H9 (cell line): ENCODE results near the gene AGMAT. TPM values are rescaled to one million over a fixed set of nuclear protein-coding genes. Genes with fewer than 3 reads are reported as not detected.

Experiments
- DNase-seq: peaks from one replicate; pipeline ENCODE4 v3.0.0-alpha.2; 2017
- H2AFZ ChIP-seq: one replicate; pipeline ENCODE4 v1.6.1; 2013; ENCODE audit warnings: mild to moderate bottlenecking, low read length, control low read depth, moderate library complexity
- H2AK5ac ChIP-seq: 2 replicates; pipeline ENCODE4 v1.6.1; 2013; ENCODE audit warnings: low read length, control low read depth, mixed read lengths; ENCODE audit not compliant: insufficient read length
- H2BK120ac ChIP-seq: one replicate; pipeline ENCODE4 v1.6.1; 2013; ENCODE audit warnings: low read depth, mild to moderate bottlenecking, low read length, control low read depth, inconsistent platforms; ENCODE audit not compliant: poor library complexity, severe bottlenecking
- H2BK12ac ChIP-seq: 2 replicates; pipeline ENCODE4 v1.6.1; 2013; ENCODE audit warnings: low read length, control low read depth, mixed read lengths, low read depth; ENCODE audit not compliant: insufficient read length
- H2BK15ac ChIP-seq: 2 replicates; pipeline ENCODE4 v1.6.1; 2013; ENCODE audit warnings: low read depth, low read length, control low read depth
- H2BK20ac ChIP-seq: one replicate; pipeline ENCODE4 v1.6.1; 2013; ENCODE audit warnings: low read depth, mild to moderate bottlenecking, low read length, control low read depth, inconsistent platforms; ENCODE audit not compliant: poor library complexity, severe bottlenecking
- H2BK5ac ChIP-seq: 2 replicates; pipeline ENCODE4 v1.6.1; 2013; ENCODE audit warnings: low read length, control low read depth, mixed read lengths; ENCODE audit not compliant: insufficient read length
- H3K14ac ChIP-seq: 2 replicates; pipeline ENCODE4 v1.6.1; 2013; ENCODE audit warnings: low read length, control low read depth; ENCODE audit not compliant: insufficient read depth
- H3K18ac ChIP-seq: 2 replicates; pipeline ENCODE4 v1.6.1; 2013; ENCODE audit warnings: low read depth, mild to moderate bottlenecking, mixed read lengths, low read length, control low read depth; ENCODE audit not compliant: insufficient read length
- H3K23ac ChIP-seq: 2 replicates; pipeline ENCODE4 v1.6.1; 2013; ENCODE audit warnings: low read length, control low read depth, mixed read lengths, low read depth; ENCODE audit not compliant: insufficient read length
- H3K23me2 ChIP-seq: 2 replicates; pipeline ENCODE4 v1.6.1; 2013; ENCODE audit warnings: low read depth, mild to moderate bottlenecking, mixed read lengths, low read length, control low read depth; ENCODE audit not compliant: insufficient read length, poor library complexity, severe bottlenecking
- H3K27ac ChIP-seq: 2 replicates; pipeline ENCODE4 v1.5.1; 2013; ENCODE audit warnings: low read length, control low read depth, mixed read lengths, low read depth; ENCODE audit not compliant: insufficient read length
- H3K27me3 ChIP-seq: 2 replicates; pipeline ENCODE4 v1.6.1; 2013; ENCODE audit warnings: low read length, control low read depth, inconsistent platforms; ENCODE audit not compliant: insufficient read depth
- H3K4ac ChIP-seq: 2 replicates; pipeline ENCODE4 v1.6.1; 2013; ENCODE audit warnings: low read depth, mild to moderate bottlenecking, control low read depth, inconsistent platforms, low read length, moderate library complexity
- H3K4me1 ChIP-seq: 2 replicates; pipeline ENCODE4 v1.6.1; 2013; ENCODE audit warnings: low read length, control low read depth, inconsistent platforms; ENCODE audit not compliant: insufficient read depth
- H3K4me2 ChIP-seq: 2 replicates; pipeline ENCODE4 v1.6.1; 2013; ENCODE audit warnings: low read length, control low read depth, mixed read lengths; ENCODE audit not compliant: insufficient read length, insufficient read depth
- H3K56ac ChIP-seq: 2 replicates; pipeline ENCODE4 v1.6.1; 2013; ENCODE audit warnings: low read depth, mild to moderate bottlenecking, mixed read lengths, low read length, control low read depth; ENCODE audit not compliant: insufficient read length
- H3K79me1 ChIP-seq: 2 replicates; pipeline ENCODE4 v1.6.1; 2013; ENCODE audit warnings: low read depth, mild to moderate bottlenecking, moderate library complexity, low read length, control low read depth, inconsistent platforms; ENCODE audit not compliant: insufficient read depth, poor library complexity, severe bottlenecking
- H3K79me2 ChIP-seq: 2 replicates; pipeline ENCODE4 v1.6.1; 2013; ENCODE audit warnings: low read length, control low read depth, inconsistent platforms; ENCODE audit not compliant: insufficient read depth
- H3K9ac ChIP-seq: 2 replicates; pipeline ENCODE4 v1.6.1; 2013; ENCODE audit warnings: low read length, control low read depth, mixed read lengths; ENCODE audit not compliant: insufficient read length; ENCODE audit errors: extremely low read depth
- H3K9me3 ChIP-seq: one replicate; pipeline ENCODE4 v1.6.1; 2013; ENCODE audit warnings: low read depth, low read length, inconsistent platforms; ENCODE audit not compliant: control insufficient read depth
- H3T11ph ChIP-seq: one replicate; pipeline ENCODE4 v1.6.1; 2013; ENCODE audit warnings: mild to moderate bottlenecking, low read length, control low read depth, inconsistent platforms
- H4K20me1 ChIP-seq: one replicate; pipeline ENCODE4 v1.6.1; 2013; ENCODE audit not compliant: control insufficient read depth, insufficient read length, insufficient read depth
- H4K5ac ChIP-seq: 2 replicates; pipeline ENCODE4 v1.6.1; 2013; ENCODE audit warnings: low read depth, mild to moderate bottlenecking, mixed read lengths, low read length, control low read depth; ENCODE audit not compliant: insufficient read length
- H4K8ac ChIP-seq: replicated peaks from 2 replicates; pipeline ENCODE4 v1.6.1; 2013; ENCODE audit warnings: low read length, control low read depth, mixed read lengths, low read depth; ENCODE audit not compliant: insufficient read length
- H4K91ac ChIP-seq: 2 replicates; pipeline ENCODE4 v1.6.1; 2013; ENCODE audit warnings: low read depth, mild to moderate bottlenecking, moderate library complexity, mixed read lengths, low read length, control low read depth; ENCODE audit not compliant: insufficient read length
- H3K27ac Mint-ChIP-seq, 3 experiments: 2 replicates in 2 of 3; 3 replicates in 1 of 3; pipeline ENCODE4 v1.8.0; 2020 to 2021; ENCODE audit warnings: mixed read lengths in 3 of 3, mild to moderate bottlenecking in 1 of 3, moderate library complexity in 1 of 3
- H3K27me3 Mint-ChIP-seq: 2 replicates; pipeline ENCODE4 v1.8.0; 2021; ENCODE audit warnings: low read depth, mild to moderate bottlenecking, moderate library complexity, mixed read lengths
- H3K36me3 Mint-ChIP-seq, 3 experiments: 2 replicates in 2 of 3; 3 replicates in 1 of 3; pipeline ENCODE4 v1.8.0; 2020 to 2021; ENCODE audit warnings: low read depth in 3 of 3, mixed read lengths in 3 of 3; ENCODE audit not compliant: insufficient read depth in 1 of 3
- H3K4me1 Mint-ChIP-seq, 2 experiments: 2 replicates each; pipeline ENCODE4 v1.8.0; 2020; ENCODE audit warnings: mixed read lengths in 2 of 2
- H3K4me3 Mint-ChIP-seq, 2 experiments: 2 replicates in 1 of 2; 3 replicates in 1 of 2; pipeline ENCODE4 v1.8.0; 2020 to 2021; ENCODE audit warnings: mild to moderate bottlenecking in 2 of 2, mixed read lengths in 2 of 2, moderate library complexity in 1 of 2
- H3K9me3 Mint-ChIP-seq, 2 experiments: 2 replicates in 1 of 2; 3 replicates in 1 of 2; pipeline ENCODE4 v1.8.0; 2020; ENCODE audit warnings: mild to moderate bottlenecking in 2 of 2, mixed read lengths in 2 of 2, moderate library complexity in 1 of 2
- WGBS: extraction: QIAGEN DNeasy Blood & Tissue Kit; methylation state at CpG from one replicate; pipeline ENCODE4 v1.1.7; 2013; ENCODE audit warnings: missing lambda C conversion rate, low lambda C conversion rate, mixed read lengths; ENCODE audit not compliant: insufficient read length; ENCODE audit errors: extremely low coverage; 5-methylcytosine and 5-hydroxymethylcytosine counted together
- total RNA-seq: library from RNA; stranded (reverse); gene quantifications from 2 replicates; pipeline ENCODE4 v1.2.1, GENCODE V29; 2021
- TF ChIP-seq, protein P1 (sequence below): fragments of 200-600 bp; sonication (generic); conservative IDR thresholded peaks from 3 replicates; pipeline ENCODE4 v1.8.0; 2021; ENCODE audit warnings: antibody characterized with exemption, mild to moderate bottlenecking

Gene AGMAT
- total RNA-seq, 1 experiment from 2014 or later = 4.0 TPM

DNA sequence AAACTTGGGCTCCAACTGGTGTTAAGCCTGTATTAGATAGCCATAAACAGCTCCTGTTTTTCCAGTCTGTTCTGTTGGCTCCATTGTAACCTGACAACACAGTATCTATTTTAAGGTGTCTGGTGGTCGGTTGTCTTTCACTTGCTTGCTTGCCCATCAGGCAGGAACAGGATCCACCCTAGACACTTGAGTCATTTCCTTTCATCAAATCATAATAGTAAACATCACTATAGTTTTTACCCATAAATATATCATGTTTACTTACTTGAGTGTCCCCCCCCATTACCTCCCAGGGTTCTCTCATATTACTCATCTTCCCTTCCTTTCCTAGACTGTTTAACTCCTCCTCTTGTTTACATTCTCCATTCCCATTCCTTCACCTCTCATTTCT, 35.3 kb upstream of the AGMAT start:
- Histone ChIP-seq H3K4ac (no peak overlapping the region), H3K9ac (no peak overlapping the region), H2BK5ac (no peak overlapping the region), H3K23me2 (peaks cover 6% of the 10 kb centered on the region), H4K5ac (no peak overlapping the region), H2BK12ac (no peak overlapping the region), H2BK15ac (no peak overlapping the region), H4K91ac (no peak overlapping the region), H2AFZ (no peak overlapping the region), H3K56ac (no peak overlapping the region), H3K9me3 (no peaks in the 10 kb centered on the region), H3K4me2 (no peak overlapping the region), H3K23ac (no peak overlapping the region), H3K4me1 (peaks cover 4% of the 10 kb centered on the region), H3K79me1 (no peaks in the 10 kb centered on the region), H2BK120ac (no peak overlapping the region), H3T11ph (no peak overlapping the region), H2BK20ac (no peak overlapping the region), H3K27ac (no peak overlapping the region), H4K8ac (no peak overlapping the region), H3K18ac (no peak overlapping the region), H3K14ac (no peak overlapping the region), H3K27me3 (no peaks in the 10 kb centered on the region), H3K79me2 (peaks cover 47% of the 10 kb centered on the region; the same call in 1 of the 2 replicates), H4K20me1 (no peaks in the 10 kb centered on the region), H2AK5ac (no peak overlapping the region)
- H3K27me3 Mint-ChIP-seq = no peaks in the 10 kb centered on the region
- peaks cover 19 to 26% of the 10 kb centered on the region in 2 experiments for H3K4me1 Mint-ChIP-seq
- DNase-seq = no peak
- H3K27ac Mint-ChIP-seq = no peak overlapping the region
- H3K4me3 Mint-ChIP-seq = no peak overlapping the region; a peak in 1 of 5 replicates
- no peaks in the 10 kb centered on the region for H3K9me3 Mint-ChIP-seq
- H3K36me3 Mint-ChIP-seq = peaks cover 0 to 3% (median 2%) of the 10 kb centered on the region in 3 experiments; a peak in 4 of 7 replicates
- TF ChIP-seq, protein P1, sequence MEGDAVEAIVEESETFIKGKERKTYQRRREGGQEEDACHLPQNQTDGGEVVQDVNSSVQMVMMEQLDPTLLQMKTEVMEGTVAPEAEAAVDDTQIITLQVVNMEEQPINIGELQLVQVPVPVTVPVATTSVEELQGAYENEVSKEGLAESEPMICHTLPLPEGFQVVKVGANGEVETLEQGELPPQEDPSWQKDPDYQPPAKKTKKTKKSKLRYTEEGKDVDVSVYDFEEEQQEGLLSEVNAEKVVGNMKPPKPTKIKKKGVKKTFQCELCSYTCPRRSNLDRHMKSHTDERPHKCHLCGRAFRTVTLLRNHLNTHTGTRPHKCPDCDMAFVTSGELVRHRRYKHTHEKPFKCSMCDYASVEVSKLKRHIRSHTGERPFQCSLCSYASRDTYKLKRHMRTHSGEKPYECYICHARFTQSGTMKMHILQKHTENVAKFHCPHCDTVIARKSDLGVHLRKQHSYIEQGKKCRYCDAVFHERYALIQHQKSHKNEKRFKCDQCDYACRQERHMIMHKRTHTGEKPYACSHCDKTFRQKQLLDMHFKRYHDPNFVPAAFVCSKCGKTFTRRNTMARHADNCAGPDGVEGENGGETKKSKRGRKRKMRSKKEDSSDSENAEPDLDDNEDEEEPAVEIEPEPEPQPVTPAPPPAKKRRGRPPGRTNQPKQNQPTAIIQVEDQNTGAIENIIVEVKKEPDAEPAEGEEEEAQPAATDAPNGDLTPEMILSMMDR = no peak
- WGBS = no CpG with 5 or more reads among the region's 1 CpG
